ENCODE data around the gene CELF4.

CELF4 gene

DNA sequence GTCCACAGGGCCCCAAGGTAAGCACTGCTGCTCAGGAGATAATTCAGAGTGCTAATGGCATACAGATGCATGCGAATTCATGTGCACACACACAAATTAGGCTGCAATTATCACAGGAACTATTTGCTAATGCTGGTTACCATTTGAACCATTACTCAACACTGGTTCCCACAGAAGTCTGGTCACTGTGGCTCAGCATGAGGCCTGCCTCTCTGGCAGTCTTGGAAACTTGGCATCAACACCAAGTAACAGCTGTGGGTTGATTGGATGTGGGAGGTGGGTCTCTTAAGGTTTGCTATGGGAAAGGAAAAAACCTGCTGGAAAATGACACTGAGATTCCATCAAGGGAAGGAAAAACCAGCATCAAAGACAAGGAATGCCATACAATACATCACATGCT, 105.0 kb downstream of the CELF4 start:
- no peak for DNase-seq

DNA sequence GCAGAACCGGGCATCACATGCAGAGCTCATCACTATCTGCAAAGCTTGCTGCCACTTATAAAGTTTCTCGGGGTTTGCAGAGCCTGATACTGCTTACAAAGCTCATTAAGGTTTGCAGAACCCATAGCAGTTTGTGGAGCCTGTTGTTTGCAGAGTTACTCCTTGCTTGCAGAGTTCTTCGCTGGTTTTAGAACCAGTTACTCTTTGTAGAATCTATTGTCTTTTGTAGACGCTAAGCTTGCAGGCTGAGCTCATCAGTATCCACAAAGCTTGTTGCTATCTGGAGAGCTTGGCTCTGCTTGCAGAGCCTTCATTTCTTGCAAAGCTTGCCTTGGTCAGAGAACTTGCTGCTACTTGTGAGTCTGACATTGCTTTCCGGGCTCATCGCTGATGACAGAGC, 106.9 kb downstream of the CELF4 start:
- no peak for DNase-seq

DNA sequence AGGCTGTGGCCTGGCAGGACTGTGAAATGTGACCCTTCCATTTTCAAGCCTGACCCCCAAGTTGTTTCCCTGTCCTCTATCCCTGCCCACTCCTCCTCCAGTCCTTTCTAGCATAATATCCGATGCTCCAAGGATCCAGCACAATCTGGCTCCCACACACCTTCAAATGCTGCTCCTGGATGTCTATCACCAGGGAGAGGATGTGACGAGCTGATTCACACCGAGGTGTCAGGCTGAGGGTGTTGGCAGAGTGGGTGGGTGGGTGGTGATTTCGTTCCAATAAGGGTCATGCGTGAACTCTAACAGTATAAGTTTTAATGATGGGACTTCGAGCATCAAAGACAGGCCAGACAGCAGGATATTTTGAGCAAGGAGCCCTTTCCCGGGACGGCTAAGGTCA, 107.8 kb downstream of the CELF4 start:
- DNase-seq, result no peak

DNA sequence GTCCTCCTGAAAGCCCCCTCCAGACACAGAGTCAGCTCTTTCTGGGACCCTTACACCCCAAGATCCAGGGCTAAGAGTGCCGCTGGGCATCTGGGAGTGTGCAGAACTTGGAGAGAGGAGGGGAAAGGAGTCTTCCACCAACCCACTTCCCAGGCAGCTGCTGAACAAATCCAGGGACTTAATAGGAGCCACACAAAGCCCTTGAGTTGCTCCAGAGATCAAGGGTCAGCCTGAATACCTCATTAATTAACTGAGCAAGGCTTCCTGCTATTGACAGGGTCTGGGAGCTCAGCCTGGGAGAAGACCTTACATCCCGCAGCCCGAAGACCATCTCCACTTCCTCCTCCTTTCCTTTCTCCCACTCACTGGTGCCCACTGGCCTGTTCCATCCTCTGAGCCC, 108.3 kb downstream of the CELF4 start:
- DNase-seq, result no peak

DNA sequence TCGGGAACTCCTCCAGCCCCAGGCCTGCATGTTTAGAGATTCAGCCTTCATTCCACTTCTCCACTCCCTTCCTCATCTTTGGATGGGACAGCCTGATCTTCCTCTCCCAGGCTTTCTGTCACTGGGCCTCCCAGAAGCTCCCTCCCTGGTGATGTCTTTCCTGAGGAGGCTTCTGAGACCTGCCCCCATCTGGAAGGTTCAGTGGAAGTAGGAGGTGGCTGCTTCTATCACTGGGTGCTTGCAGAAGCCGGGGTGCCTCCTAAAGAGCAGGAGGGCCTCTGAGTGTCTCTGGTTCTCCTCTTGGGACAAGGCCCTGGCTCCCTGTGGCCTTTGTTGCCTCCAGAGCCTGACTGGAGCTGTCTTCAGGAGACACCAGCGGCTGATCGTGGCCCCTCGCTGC, 108.7 kb downstream of the CELF4 start:
- no peak for DNase-seq

DNA sequence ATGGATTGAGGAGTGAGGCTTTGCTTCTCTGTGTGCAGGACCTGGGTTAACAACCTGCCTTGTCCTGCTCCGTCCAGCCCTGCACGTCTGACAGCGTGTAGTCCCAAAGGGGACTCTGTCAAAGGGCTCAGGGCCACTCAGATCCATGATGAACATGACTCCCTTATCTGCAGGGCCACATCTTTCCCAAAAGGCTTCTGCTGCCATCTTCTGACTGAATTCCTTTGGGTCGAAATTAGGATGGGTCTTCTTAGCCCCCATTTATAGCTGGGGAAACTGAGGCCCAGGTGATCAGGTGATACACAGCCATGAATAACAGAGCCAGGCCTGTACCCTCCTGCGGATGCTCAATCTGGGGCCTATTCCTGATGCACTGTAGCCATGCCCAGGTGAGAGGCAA, 109.2 kb downstream of the CELF4 start:
- DNase-seq, result no peak

DNA sequence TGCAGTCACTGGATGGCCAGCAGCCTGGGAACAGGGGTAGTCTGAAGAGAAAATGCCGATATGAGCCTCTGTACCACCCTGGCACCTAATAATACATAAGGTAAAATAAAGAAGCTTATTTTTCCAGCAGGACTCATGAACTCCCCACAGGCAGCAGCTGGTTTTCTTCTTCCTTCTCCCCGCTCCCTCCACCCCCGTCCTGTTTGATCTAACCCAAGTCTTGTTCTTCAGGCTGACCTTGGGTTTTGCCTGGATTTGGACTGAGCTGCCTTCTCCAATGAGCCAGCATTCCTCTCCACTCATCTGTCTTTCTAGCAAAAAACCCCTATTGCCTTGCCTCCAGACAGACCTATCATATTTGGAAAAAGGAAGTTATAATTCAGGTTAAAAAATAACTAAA, 111.8 kb downstream of the CELF4 start:
- no peak for DNase-seq

DNA sequence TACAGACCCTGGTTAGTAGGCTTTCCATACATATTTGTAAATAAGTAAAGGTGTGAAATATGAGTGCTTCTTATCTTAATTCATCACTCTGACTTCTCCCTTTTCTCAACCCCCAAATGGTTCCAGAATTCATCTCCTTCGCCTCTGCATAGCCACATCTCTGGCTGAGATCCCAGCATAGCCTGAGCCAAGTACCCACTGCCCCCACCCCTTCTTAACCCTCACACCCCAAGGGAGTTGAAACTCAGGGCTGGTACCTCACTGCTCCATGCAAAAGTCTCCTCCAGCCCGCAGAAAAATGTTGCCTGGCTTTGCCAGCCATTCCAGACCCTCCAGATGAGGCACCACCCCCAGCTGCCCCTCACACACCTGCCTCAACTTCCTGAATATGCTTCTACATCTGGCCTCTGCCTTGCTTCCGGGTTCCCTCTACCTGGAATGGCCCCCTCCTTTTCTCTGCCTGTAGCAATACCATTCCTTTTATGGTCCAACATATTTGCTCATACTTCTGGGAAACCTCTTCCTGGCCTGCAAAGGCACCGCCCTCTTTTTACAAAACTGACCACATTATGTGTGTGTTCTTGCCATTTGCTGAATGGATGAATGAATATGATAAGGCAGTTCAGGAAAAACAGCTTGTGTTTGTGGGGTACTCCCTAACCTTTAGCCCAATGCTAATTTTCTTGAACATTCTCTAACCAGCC, 112.8 kb downstream of the CELF4 start:
- no peak for DNase-seq

DNA sequence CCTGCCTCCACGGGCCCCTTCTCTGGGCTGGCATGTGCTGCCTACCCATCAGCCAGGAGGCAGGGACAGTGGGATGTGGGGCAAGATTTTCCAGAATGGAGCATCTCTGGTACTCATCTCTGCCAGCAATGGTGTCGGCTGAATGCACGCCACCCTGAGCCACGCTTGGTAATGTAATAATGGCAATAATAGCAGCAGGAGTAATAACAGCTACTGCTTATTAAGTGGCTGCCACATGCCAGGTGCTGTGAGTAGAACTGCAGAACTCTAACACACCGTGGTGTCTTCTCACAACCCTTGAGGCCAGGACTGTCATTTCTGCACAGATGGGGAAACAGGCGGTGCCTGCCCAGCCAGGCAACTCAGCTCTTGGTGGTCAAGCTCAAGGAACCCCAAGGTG, 113.6 kb downstream of the CELF4 start:
- no peak for DNase-seq

DNA sequence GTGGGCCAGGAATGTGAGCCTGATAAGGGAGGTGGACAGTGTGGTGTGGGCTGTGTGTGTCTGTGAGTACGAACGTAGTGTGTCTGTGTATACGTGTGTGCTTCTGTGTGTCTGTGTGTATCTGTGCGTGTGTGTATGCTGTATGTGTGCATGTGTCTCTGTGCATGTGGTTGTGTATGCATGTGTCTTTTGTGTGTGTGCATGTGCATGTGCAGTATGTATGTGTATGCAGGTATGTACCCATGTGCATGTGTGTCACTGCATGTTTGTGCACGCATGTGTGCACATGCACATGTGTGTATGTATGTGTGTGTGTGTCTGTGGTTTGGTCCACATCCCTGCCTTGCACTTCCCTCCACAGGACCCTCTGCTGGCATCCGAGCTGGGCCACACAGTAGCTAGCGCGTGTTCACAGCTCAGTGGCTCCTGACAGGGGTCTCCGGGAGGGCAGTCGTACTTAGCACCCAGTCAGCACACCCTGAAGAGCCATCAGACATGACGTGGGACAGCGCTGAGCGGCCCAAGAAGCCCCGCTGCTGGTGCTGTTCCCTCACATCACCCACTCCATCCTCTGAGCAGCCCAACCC, 114.3 kb downstream of the CELF4 start:
- no peak for DNase-seq

DNA sequence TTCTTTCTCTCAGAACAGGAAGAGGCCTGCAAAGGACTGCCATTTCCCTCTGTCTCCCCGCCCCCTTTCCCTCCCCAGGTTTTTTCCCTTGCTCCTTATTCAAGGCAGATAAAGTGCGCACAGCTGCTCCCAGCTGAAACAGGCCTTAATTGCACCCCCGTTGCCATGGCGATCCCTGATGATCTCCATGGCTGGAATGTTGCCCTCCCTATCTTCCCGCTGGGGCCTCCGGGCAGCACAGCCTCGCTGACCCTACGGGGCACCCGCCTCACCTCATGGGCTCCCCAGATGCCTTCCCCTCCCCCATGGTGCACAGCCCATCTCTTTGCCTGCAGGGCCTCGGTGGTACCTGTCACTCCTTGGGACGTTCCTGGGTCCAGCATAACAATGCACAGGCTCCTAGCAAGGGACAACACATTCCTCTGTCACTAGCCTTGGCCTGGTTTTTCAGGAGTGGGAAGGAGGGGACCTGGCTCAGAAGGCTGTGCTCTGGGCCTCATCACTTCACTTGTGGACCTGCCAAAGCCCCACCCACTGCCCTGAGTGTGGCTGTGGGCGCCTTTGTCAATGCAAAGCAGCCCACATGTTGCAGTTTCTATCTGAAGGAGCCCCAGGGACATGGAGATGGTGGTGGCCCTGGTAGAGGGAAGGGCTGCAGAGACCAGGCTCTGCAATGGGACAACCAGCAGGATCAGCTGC, 115.0 kb downstream of the CELF4 start:
- DNase-seq, result no peak

DNA sequence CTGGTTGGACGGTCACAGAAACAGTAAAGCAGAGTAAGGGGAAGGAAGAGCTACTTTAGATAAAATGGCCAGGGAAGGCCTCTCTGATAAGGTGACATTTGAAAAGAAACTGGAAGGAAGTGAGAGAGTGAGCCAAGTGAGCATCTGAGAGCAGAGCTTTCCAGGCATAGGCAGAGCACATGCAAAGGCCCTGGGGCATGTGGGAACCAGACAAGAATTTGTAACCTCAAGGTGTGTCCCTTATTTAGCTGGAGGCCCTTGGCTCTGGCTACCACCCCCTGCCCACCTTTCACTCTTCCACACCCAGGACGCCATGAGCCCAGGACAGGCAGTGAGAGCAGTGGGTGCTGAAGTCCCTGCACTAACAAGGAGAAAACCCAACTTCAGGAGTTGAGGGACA, 116.0 kb downstream of the CELF4 start:
- no peak for DNase-seq

DNA sequence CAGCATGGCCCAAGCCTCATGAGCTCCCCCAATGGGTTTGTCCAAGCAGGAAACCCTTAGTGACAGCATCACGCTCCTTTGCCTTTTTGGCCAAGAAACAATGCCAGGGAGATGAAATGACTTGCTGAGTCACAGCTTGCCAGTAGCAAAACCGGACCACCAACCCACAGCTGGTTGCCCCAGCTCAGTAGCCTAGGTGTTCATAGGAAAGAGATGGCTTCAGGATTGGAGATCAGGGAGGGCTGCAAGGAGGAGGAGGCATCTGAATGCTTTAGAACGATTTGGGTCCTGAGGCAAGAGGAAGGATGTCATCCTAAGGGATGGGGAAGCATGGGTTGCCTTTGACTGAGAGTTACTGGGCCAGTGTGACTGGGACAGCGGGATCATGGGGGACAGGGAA, 116.7 kb downstream of the CELF4 start:
- DNase-seq, result no peak

DNA sequence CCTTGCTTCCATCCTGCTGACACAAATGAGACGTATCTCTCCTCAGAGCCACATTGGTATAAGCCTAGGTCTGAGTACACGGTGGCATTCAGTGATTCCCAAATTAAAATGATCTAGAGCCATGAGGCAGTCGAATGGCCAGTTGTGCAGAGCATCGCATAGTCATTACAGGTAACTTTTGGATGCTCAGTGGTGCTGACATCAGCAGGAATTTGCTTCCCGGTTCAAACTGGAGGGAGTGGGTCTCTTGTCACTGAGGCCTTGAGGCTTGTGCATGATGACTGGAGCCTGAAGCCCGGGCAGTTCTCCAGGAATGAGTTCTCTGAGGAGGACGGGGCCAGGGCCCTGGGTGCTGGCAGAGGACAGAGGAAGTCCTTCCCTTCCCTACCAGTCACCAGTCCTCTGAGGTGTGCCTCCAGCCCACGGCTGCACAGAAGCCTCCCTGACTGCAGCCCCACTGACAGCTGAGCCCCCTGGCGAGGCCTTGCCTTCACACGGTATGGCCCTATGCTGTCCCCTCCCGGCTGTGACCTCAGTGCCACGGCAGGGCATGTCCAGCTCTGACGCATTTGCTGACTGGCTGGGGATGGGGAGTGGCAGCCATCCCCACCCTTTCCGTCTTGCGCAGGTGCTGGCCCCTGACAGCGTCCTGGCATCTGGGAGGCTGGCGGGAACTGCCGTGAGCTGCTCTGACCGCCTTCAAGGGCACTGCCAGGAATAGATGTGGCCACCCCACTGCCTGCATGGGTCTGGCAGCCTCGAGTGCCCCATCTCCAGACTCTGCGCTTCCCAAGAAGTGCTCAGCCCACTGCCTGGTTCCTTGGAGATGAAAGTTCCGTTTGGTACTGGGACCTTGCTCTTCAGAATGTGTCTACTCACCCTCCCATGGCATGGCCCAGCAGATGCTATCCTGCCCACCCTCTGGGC, 117.4 kb downstream of the CELF4 start:
- no peak for DNase-seq

DNA sequence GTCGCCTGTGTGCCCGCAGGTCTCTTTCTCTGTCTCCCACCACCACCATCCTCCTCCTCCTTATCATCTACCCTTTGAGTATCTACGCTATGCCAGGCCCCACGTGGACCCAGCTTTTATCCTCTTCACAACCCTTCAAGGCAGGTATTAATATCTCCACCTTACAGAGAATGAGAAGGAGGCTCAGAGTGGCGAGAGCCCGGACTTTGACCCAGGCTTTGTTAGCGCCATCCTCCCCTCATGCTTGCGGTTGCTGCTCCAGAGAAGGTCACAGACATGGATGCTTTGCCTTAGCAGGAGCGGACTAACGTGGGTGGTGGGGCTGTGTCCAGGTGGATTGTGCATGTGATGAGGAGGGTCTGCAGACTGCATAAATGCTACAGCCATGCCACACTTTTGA, 119.8 kb downstream of the CELF4 start:
- no peak for DNase-seq

DNA sequence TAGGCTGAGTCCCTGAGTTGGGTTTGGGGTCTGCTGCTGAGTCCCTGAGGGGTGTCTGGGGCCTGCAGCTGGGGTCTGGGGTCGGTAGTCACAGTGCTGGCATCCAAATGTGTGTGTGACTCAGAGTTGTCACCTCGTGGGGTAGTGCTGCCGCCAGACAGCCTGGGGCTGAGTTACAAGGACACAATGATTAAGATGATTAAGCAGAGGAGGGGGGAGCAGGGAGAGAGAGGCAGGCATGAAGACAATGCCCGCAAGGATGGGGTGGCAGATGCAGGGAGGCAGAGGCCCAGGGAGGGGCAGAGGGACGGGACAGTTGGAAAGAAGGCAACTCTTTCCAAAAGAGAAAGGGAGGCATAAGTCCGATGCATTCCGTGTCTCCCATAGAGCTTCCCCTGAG, 120.2 kb downstream of the CELF4 start:
- no peak for DNase-seq

DNA sequence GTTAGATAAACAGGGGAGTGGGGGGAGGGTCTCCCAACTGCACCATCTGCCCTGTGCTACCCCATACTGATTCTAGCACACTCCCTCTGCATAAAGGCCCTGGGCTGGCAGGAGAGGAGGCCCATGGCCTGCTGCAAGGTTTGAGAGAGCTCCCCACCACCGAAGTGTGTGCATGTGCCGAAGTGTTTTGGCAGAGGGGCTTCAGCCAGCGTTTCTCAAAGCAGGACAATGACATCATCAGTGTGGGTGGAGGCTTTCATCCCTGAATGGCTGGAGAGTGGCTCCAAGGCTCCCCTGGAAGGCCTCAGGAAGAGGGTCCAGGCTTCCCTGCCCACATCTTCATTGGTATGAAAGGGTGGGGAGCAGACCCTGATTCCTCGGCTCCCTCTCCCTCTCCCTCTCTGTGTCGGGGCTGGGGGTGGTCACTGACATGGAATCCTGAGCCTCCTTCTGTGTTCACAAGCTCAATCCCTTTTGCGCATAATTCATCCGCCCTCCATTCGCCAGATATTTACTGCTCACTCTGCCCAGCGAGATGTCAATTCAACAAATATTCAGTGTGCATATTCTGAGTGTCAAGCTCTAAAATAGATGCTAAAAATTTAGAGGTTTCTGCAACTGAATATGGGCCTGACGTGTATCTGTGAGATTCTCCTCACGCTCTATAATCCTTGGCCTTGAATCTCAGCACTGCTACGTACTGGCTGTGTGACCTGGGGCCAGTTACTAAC, 122.1 kb downstream of the CELF4 start:
- no peak for DNase-seq

DNA sequence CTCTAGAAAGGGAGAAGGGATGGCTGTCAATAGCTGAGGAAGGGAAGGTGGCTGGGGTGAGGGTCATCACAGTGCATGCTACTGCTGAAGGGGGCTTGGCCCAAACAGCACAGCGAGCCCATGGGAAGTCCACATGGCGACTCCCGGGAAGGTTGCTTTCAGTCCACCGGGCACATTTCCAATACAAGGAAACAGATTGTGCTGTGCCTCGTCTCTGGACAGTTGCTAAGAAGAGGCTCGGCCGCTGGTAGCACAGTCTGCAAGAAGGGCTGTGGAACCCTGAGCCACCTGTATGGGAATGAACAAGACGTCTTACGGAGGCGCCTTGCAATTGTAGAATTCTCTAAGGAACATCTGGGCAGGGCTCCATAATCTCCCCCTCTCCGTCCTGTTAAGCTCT, 123.1 kb downstream of the CELF4 start:
- no peak for DNase-seq

DNA sequence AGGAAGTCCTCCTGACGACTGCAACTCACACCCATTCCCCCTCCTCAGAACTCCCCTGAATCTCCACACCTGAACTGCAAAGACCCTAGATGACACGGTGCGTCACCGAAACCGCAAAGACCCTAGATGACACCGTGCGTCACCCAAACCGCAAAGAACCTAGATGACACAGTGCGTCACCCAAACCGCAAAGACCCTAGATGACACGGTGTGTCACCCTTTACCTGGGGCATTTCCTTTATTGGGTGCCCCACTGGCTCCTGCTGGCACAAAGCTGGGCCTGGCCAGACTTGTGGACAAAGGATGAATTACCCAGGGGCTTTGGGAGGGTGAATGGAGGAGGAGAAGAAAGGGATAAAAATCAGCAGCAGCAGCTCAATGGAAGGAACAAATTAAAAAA, 123.8 kb downstream of the CELF4 start:
- no peak for DNase-seq

DNA sequence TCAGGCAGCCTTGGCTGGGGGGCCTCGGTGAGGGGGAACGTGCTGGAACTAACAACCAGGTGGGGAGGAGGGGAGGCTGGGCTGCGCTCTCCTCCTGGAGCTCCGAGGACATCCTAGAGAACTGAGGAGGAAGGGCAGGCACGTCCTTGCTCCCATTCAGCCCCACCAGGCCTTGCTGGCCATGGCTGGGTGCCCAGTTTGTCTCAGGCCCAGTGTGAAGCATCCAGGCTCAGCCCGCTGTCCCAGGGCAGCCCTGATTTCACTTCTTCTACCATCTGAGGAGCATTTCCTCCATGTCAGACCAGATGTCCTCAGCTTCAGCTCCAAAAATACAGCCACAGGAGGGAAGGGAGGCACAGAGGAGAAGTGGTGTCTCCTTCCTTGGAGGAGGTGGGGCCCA, 125.4 kb downstream of the CELF4 start:
- no peak for DNase-seq

DNA sequence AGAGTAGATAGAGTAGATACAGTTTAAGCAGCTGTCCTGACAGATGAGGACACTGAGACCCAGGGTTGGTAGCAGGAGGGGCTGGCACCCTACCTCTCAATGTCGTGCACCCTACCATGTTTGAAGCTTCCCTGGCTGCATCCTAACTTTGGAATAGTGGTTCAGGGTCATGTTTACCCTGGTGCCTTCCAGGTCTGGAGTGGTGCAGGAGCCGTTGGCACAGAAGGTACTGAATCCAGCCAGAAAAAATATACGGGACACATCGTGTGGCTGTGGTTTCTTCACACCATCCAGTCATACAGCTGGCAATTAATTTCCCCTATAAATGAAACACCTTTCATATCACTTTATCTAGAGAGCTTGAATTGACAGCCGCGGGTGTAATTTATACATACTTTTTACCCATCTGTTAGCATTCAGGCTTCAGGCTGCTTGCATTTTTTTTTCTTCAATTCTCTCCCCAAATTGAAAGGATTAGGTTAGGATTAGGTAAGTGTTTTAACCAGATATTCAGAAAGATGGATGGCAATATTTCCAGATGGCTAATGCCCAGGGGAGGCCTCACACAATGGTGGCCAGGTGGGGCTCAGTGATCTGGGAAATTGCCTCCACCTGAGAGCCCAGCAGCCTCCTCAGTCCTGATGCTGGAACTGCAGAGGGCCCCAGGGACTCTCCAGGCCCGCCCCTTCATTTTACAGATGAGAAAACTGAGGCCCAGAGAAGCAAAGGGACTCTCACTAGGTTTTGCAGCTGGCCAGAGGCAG, 127.0 kb downstream of the CELF4 start:
- DNase-seq, result no peak

DNA sequence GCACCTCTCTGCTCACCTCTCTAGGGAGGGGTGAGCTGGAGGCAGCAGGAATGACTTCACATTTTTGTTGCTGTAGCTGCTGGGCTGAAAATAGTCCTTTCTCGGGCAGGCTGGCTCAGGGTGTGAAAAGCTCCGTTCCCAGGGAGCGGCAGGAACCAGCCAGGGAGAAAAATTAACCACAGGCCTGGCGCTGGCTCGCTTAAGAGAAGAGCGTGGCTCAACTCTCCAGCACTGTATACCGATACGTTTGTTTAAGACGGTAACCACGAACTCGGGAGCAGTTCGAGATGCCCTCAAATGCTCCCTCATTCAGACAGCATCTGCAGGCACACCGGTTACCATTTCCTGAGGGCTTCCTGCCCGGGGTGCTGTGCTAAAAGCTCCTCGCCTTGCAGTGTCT, 129.6 kb downstream of the CELF4 start:
- no peak for DNase-seq

Measured in T-helper 9 cell (primary cell).